HG03064 (cell line): ENCODE results near the gene PIP4K2A.
A peak's percentile ranks its signal among the peaks of the same experiment; 100 is the strongest.

Experiments
- ATAC-seq: cut with Tn5 transposase; IDR thresholded peaks from one replicate; pipeline ENCODE4 v1.9.1; 2021; ENCODE audit warnings: low read depth; ENCODE audit not compliant: unreplicated experiment

The PIP4K2A gene

GRCh38 chr10:22623633-22624253 is 90.6 kb downstream of the PIP4K2A start:
- ATAC-seq: no peak

- no peak for ATAC-seq
Measured at GRCh38 chr10:22622242-22622806, 92.1 kb downstream of the PIP4K2A start.

- no peak for ATAC-seq
Measured at GRCh38 chr10:22621726-22622125, 92.7 kb downstream of the PIP4K2A start.

- no peak for ATAC-seq
Measured at GRCh38 chr10:22620929-22621328, 93.4 kb downstream of the PIP4K2A start.

GRCh38 chr10:22620140-22620857 is 94.1 kb downstream of the PIP4K2A start:
- no peak for ATAC-seq

- no peak for ATAC-seq
Measured at GRCh38 chr10:22619101-22619500, 95.3 kb downstream of the PIP4K2A start.

- ATAC-seq: no peak
Measured at GRCh38 chr10:22618078-22618785, 96.1 kb downstream of the PIP4K2A start.

GRCh38 chr10:22617516-22617915 is 96.9 kb downstream of the PIP4K2A start:
- no peak for ATAC-seq

- no peak for ATAC-seq
Measured at GRCh38 chr10:22617051-22617450, 97.3 kb downstream of the PIP4K2A start.

GRCh38 chr10:22615819-22616499 is 98.4 kb downstream of the PIP4K2A start:
- no peak for ATAC-seq

GRCh38 chr10:22615101-22615500 is 99.3 kb downstream of the PIP4K2A start:
- ATAC-seq: no peak

- no peak for ATAC-seq
Measured at GRCh38 chr10:22613011-22613410, 101.4 kb downstream of the PIP4K2A start.

GRCh38 chr10:22612318-22612717 is 102.1 kb downstream of the PIP4K2A start:
- ATAC-seq: no peak

GRCh38 chr10:22611425-22612115 is 102.8 kb downstream of the PIP4K2A start:
- ATAC-seq: no peak

- ATAC-seq: no peak
Measured at GRCh38 chr10:22610610-22611009, 103.8 kb downstream of the PIP4K2A start.

- no peak for ATAC-seq
Measured at GRCh38 chr10:22609719-22610465, 104.5 kb downstream of the PIP4K2A start.

GRCh38 chr10:22609251-22609650 is 105.1 kb downstream of the PIP4K2A start:
- no peak for ATAC-seq

- ATAC-seq: no peak
Measured at GRCh38 chr10:22607261-22607660, 107.1 kb downstream of the PIP4K2A start.

GRCh38 chr10:22606164-22606614 is 108.2 kb downstream of the PIP4K2A start:
- peak; percentile 90 for ATAC-seq
